HG03565 (cell line): ENCODE data around the gene ACBD6.
A peak's percentile ranks its signal among the peaks of the same experiment; 100 is the strongest.

Source experiments
- ATAC-seq: cut with Tn5 transposase; IDR thresholded peaks from one replicate; pipeline ENCODE4 v1.9.1; 2021; ENCODE audit warnings: mild to moderate bottlenecking, moderate library complexity; ENCODE audit not compliant: unreplicated experiment

ACBD6 gene

GRCh38 chr1:180525715-180526039, 23.3 kb upstream of the ACBD6 start:
- ATAC-seq, result no peak

GRCh38 chr1:180524915-180525714, 22.7 kb upstream of the ACBD6 start:
- ATAC-seq, result no peak

- ATAC-seq, result no peak
These were observed 22.0 kb upstream of the ACBD6 start for GRCh38 chr1:180524160-180524914.

DNA sequence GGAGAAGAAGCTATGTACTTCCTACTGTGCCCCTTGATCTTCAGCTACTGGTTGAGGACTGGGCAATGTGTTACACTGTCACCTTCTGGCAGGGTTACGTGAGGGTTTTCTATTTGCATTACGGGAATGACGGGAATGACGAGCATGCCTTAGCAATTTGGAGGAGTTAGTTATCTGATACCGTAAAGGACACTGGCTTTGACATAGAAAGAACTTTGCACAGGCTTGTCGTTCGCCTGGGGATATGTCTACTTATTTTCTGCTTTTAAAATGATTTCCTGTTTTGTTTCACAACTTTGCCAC, 19.8 kb upstream of the ACBD6 start:
- no peak for ATAC-seq

DNA sequence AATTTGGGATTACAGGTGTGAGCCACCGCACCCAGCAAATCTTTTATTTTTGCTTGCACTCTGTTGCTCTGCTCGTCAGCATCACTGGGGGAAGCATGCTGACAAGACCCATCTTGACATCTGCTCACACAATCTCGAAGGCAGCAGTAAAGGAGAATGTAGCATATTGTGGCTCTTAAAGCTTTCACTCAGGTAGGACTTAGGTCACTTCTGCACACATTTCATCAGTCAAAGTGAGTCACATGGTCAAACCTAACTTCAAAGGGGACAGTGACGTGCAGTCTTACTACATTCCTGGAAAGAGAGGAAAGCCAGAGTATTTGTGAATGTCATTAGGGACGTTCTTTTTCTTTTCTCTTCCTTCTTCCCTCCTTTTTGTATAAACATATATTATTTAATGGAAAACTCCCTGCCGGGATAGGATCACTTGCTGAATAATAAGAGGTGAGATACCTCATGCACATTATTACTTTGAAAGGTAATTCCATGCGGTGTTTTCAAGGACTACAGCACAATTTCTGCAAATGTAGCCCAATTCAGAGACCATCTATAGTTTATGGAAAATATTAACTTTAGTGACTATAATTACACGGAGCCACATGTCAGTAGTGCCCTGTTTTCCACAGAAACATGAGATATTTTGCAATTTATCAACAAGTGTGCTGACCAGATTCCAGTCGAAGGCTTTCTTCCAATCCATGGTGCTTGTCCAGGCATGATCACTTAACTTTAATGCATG, 19.3 kb upstream of the ACBD6 start:
- no peak for ATAC-seq

- ATAC-seq, result no peak
These were observed 17.5 kb upstream of the ACBD6 start for GRCh38 chr1:180519846-180520245.

DNA sequence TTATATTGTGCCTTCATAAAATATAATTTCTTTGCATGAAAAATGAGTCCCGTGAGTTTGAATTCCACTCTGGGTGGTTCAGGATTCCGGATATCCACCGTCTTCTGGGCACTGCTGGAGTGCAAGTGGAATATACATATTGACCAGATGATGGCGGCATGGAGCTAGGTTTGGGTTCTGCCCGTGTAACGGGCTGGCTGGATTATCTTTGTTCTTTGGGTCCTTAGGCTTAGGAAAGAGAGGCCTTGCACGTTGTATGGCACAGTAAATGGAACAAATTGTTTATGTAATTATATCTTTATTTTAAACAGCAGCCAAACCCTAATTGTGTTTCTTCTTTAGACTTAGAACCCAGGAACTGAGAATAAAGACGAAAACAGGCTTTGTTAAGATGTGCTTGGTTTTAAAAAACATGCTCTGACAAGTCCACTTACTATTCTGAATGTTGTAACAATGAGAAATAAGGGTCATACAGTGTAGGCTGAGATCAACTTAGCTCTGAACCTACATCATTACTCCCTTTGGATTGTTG, 13.5 kb upstream of the ACBD6 start:
- peak; percentile 83 for ATAC-seq

DNA sequence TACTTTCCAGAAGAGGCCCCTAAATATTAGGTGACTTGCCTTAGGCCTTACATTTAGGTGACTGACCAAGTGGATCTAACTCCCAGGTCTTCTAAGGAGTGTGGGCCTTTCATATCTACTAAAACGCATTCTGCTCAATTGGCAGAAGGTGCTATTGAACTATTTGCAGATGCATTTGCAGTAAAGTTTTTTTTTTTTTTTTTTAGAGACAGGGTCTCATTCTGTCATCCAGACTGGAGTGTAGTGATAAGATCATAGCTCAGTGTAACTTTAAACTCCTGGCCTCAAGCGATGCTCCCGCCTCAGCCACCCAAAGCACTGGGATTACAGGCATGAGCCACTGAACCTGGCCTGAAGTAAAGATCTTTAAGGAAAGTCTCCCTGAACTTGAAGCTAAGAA, 13.0 kb upstream of the ACBD6 start:
- ATAC-seq, result no peak

- ATAC-seq, result no peak
These were observed 11.2 kb upstream of the ACBD6 start for GRCh38 chr1:180513531-180513930.

DNA sequence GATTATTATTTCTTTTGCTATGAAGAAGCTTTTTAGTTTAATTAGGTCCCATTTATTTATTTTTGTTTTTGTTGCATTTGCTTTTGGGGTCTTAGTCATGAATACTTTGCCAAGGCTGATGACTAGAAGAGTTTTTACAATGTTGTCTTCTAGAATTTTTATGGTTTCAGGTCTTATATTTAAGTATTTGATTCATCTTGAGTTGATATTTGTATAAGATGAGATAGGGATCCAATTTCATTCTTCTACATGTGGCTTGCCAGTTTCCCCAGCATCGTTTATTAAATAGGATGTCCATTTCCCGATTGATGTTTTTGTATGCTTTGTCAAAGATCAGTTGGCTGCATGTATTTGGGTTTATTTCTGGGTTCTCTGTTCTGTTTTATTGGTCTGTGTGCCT, 8.5 kb upstream of the ACBD6 start:
- no peak for ATAC-seq

DNA sequence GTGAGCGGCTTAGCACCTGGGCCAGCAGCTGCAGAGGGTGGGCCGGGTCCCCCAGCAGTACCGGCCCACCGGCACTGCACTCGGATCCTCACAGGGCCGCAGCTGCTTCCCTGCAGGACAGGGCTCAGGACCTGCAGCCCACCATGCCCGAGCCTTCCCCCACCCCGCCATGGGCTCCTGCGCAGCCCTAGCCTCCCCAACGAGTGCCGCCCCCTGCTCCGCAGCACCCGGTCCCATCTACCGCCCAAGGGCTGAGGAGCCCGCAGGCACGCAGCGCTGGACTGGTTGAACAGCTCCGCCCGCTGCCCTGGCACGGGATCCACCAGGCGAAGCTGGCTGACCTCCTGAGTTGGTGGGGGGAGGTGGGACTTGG, 6.3 kb upstream of the ACBD6 start:
- ATAC-seq, result no peak

GRCh38 chr1:180507795-180508724, 5.7 kb upstream of the ACBD6 start:
- no peak for ATAC-seq

- no peak for ATAC-seq
These were observed 3.5 kb upstream of the ACBD6 start for GRCh38 chr1:180505732-180506335.

GRCh38 chr1:180504186-180504585, 1.8 kb upstream of the ACBD6 start:
- ATAC-seq, result no peak

GRCh38 chr1:180503280-180503862, 994 bp upstream of the ACBD6 start:
- no peak for ATAC-seq

- ATAC-seq, result peak; percentile 31
These were observed 464 bp downstream of the ACBD6 start for GRCh38 chr1:180501865-180502360.

DNA sequence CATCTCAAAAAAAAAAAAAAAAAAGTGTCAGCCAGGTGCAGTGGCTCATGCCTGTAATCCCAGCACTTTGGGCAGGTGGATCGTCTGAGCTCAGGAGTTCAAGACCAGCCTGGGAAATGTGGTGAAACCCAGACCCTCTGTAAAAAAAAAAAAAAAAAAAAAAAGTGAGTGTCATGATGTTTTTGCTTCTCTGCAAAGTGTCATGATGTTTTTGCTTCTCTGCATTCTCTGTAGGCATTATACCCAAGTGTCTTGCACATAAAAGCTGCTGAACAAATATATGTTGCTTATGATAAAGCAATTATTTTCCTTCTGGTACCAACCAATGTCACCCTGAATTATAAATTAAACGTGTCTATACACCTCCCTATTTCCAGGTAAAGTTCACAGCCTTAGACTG, 1.7 kb downstream of the ACBD6 start:
- no peak for ATAC-seq

GRCh38 chr1:180498594-180498993, 3.8 kb downstream of the ACBD6 start:
- ATAC-seq, result no peak

GRCh38 chr1:180497826-180498225, 4.6 kb downstream of the ACBD6 start:
- ATAC-seq, result no peak

DNA sequence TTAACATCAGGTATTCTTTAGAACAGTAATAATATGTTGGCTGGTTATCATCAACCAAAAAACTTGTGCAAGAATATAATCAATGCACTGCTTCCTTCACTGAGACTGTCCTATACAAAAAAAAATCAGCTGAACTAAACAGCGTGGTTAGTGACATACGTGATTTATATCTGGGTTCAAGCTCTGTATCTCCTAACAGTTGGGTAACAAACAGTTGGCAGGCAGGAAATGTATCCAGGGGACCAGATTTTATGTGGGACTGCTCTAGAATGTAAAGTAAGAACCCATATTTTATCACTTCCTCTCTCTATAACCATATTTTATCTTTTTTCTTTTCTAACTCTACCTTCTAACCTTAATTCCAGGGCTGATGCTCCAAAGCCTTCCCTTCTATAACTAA, 8.0 kb downstream of the ACBD6 start:
- ATAC-seq, result no peak
